HG02852 (cell line): ENCODE measurements around the gene FARS2.

Experiments
- ATAC-seq: cut with Tn5 transposase; IDR thresholded peaks from one replicate; pipeline ENCODE4 v1.9.1; 2021; ENCODE audit warnings: mild to moderate bottlenecking, moderate library complexity; ENCODE audit not compliant: unreplicated experiment

Gene FARS2

GRCh38 chr6:5814116-5814515 is 552.8 kb downstream of the FARS2 start:
- ATAC-seq: no peak

- no peak for ATAC-seq
Measured at GRCh38 chr6:5814901-5815300, 553.6 kb downstream of the FARS2 start.

DNA sequence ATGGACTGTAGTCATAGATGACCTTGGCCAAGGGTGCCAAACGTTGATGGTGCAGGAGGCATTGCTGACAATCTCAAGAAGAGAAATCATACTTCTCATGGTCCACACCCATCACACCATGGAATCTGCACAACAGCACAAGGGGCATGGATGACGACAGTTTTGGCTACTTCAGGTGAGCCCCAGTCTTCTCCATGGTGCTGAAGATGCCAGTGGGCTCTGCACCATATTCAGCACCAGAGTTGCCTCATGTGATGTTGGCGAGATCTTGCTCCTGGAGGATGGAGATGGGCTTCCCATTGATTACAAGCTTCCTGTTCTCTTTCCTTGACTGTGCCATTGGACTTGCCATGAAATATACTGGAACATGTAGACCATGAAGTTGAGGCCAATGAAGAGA is 556.6 kb downstream of the FARS2 start:
- ATAC-seq: no peak

DNA sequence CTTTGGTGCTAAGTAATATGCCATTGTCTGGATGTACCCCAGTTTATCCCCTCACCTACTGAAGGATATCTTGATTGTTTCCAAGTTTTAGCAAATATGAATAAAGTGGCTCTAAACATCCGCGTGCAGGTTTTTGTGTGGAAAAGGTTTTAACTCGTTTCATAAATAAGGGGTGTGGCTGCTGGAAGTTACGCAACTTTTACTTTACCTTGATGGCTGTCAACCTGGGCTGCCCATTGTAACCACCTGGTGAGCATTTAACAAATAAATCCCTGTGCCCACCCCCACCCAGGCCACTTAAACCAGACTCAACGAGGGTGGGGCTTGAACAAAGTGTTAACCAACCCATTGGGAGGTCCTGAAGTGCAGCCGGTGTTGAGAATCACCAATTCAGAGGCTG is 557.6 kb downstream of the FARS2 start:
- no peak for ATAC-seq
